ENCODE results near the gene SFXN1. TPM values are rescaled to one million over a fixed set of nuclear protein-coding genes. Genes with fewer than 3 reads are reported as not detected.

Gene SFXN1
- total RNA-seq, 4 donors from 2014 or later = 18.0 to 26.1 (median 21.2) TPM

Other genes starting within 250 kb of the SFXN1 start
- under 1 TPM in 1 of 4 donors, not detected in 3; 0.13 TPM for gene DRD1, start 34.4 kb upstream of the SFXN1 start, total RNA-seq
- 1 to 10 TPM; 1.7 to 6.1 (median 2.6) TPM for gene HRH2, start 179.5 kb downstream of the SFXN1 start, total RNA-seq